Keratinocyte (primary cell): ENCODE results near the gene SDR42E2. TPM values are rescaled to one million over a fixed set of nuclear protein-coding genes. Genes with fewer than 3 reads are reported as not detected.

Source experiments
- DNase-seq: peaks from one replicate; pipeline ENCODE4 v3.0.0-alpha.2; 2011; ENCODE audit warnings: low read depth, missing footprints, low spot score
- FAIRE-seq: peaks from 2 replicates; lab custom pipeline; 2011; peaks lifted over from hg19 to GRCh38; lab: Jason Lieb, UNC
- H2AFZ ChIP-seq: 2 replicates; pipeline ENCODE4 v1.6.0; 2012; ENCODE audit warnings: low read length, control low read depth, inconsistent platforms; ENCODE audit not compliant: control insufficient read depth
- H3K27ac ChIP-seq: 2 replicates; pipeline ENCODE4 v1.5.1; 2011; ENCODE audit warnings: low read length; ENCODE audit not compliant: control insufficient read depth, insufficient read depth
- H3K27me3 ChIP-seq: 3 replicates; pipeline ENCODE4 v1.6.0; 2011; ENCODE audit warnings: low read length; ENCODE audit not compliant: control insufficient read depth, insufficient read depth; ENCODE audit errors: extremely low read depth
- H3K36me3 ChIP-seq, 2 experiments: 2 replicates in 1 of 2; 3 replicates in 1 of 2; pipeline ENCODE4 v1.5.1; 2011; ENCODE audit warnings: low read length in 2 of 2, mild to moderate bottlenecking in 1 of 2; ENCODE audit not compliant: control insufficient read depth in 2 of 2, insufficient read depth in 2 of 2; ENCODE audit errors: extremely low read depth in 1 of 2
- H3K4me1 ChIP-seq: 3 replicates; pipeline ENCODE4 v1.5.1; 2011; ENCODE audit warnings: low read length; ENCODE audit not compliant: control insufficient read depth, insufficient read depth; ENCODE audit errors: extremely low read depth
- H3K4me2 ChIP-seq: 3 replicates; pipeline ENCODE4 v1.6.0; 2011; ENCODE audit warnings: low read depth, low read length; ENCODE audit not compliant: control insufficient read depth, insufficient read depth; ENCODE audit errors: extremely low read depth
- H3K4me3 ChIP-seq, 3 experiments: fragments of 200-600 bp in 1 of 3; sonication (generic) in 1 of 3; 2 replicates in 2 of 3; 3 replicates in 1 of 3; pipeline ENCODE4 v1.5.1; 2011 to 2016; ENCODE audit warnings: low read length in 3 of 3, mild to moderate bottlenecking in 3 of 3, control low read depth in 2 of 3, inconsistent platforms in 1 of 3, low read depth in 1 of 3, mixed read lengths in 1 of 3, mixed run types in 1 of 3, moderate library complexity in 1 of 3; ENCODE audit not compliant: control insufficient read depth in 2 of 3, insufficient read depth in 2 of 3; ENCODE audit errors: extremely low read depth in 1 of 3
- H3K79me2 ChIP-seq: 2 replicates; pipeline ENCODE4 v1.6.0; 2012; ENCODE audit warnings: low read length; ENCODE audit not compliant: control insufficient read depth, insufficient read depth
- H3K9ac ChIP-seq: 3 replicates; pipeline ENCODE4 v1.6.0; 2011; ENCODE audit warnings: low read length; ENCODE audit not compliant: control insufficient read depth, insufficient read depth; ENCODE audit errors: extremely low read depth
- H3K9me1 ChIP-seq: 3 replicates; pipeline ENCODE4 v1.6.0; 2011; ENCODE audit warnings: low read length; ENCODE audit not compliant: control insufficient read depth, insufficient read depth; ENCODE audit errors: extremely low read depth
- H3K9me3 ChIP-seq: 2 replicates; pipeline ENCODE4 v1.5.1; 2012; ENCODE audit warnings: low read depth, low read length; ENCODE audit not compliant: control insufficient read depth
- H4K20me1 ChIP-seq: 3 replicates; pipeline ENCODE4 v1.6.0; 2011; ENCODE audit warnings: low read length; ENCODE audit not compliant: control insufficient read depth, insufficient read depth; ENCODE audit errors: extremely low read depth
- CTCF ChIP-seq, 3 experiments: IDR thresholded peaks in 1 of 3; conservative IDR thresholded peaks in 1 of 3; optimal IDR thresholded peaks in 1 of 3; 2 replicates in 2 of 3; 3 replicates in 1 of 3; pipeline versions ENCODE3 to v1.5.1; 2011; ENCODE audit warnings: low read length in 3 of 3, mild to moderate bottlenecking in 3 of 3, moderate library complexity in 2 of 3, control low read depth in 1 of 3, inconsistent platforms in 1 of 3; ENCODE audit not compliant: insufficient read depth in 2 of 3; ENCODE audit errors: extremely low read depth in 1 of 3
- EZH2 ChIP-seq: IDR thresholded peaks from one replicate; pipeline ENCODE4 v1.6.1; 2012; ENCODE audit warnings: inconsistent platforms, mild to moderate bottlenecking, low read length, moderate library complexity
- dilution Hi-C: fragments of 300-500 bp; cut with MboI; formaldehyde crosslinking; loops from one replicate; pipeline ENCODE4 v1.7.0; 2020; ENCODE audit warnings: low sequenced_read_pairs; ENCODE audit not compliant: extremely low pct_ligation_motif_present
- polyA plus RNA-seq, 5 experiments: library from polyadenylated mRNA; depleted of rRNA in 3 of 5; stranded (reverse) in 3 of 5; stranded (forward) in 1 of 5; unstranded in 1 of 5; fragments of >200 nt; gene quantifications; 1 replicate in 1 of 5; 2 replicates in 3 of 5; 3 replicates in 1 of 5; pipeline versions ENCODE4 v1.2.1 to v1.2.3, GENCODE V29; 2011 to 2012; ENCODE audit warnings: missing spikeins in 2 of 5, low read depth in 1 of 5, low replicate concordance in 1 of 5

Gene SDR42E2
- polyA plus RNA-seq, 1 donor (not counting 4 experiments of a cell fraction or from before 2014, with no cell fraction given), result not detected

DNA sequence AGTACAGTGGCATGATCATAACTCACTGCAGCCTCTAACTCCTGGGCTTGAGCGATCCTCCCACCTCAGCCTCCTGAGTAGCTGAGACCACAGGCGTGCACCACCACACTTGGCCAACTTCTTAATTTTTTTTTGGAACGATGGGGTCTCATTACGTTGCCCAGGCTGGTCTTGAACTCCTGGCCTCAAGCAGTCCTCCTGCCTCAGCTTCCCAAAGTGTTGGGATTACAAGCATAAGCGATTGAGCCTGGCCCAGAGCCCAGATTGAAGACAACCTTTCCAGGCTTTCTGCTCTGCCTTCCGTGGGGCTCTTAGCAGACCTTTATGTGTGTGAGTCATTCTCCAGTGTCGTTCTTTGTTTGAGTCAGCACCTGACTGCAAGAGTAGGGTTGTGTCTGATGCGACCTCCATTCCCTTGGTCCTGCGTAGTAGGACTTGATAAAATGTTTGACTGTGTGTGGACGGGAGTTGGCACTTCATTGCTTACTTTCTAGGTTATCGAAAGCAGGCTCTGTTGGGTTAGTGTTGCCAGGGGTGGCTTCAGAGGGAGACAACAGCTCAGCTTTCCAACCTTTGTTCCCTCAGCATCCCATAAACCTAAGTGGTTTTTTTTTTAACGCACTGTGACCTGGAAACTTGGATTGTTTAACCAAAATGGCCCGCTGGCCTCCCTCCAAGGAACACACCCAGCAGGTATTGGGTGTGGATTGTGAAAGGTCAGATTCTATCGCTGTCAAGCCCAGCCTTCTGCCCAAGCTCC lies 70.2 kb downstream of the SDR42E2 start:
- TF ChIP-seq CTCF (optimal IDR thresholded peaks at IDR 0.05 in 1 of 3, IDR thresholded peaks at IDR 0.05 in 1 of 3, conservative IDR thresholded peaks at IDR 0.05 in 1 of 3; ENCODE audit: extremely low read depth in 1 of 3, insufficient read depth in 2 of 3, low read length in 3 of 3), result no peak
- TF ChIP-seq EZH2, result no peak
- no peaks in the 10 kb centered on the region for H3K9me3 ChIP-seq
- dilution Hi-C loops, result no loop called here
- H3K27me3 ChIP-seq, result no peaks in the 10 kb centered on the region
- peak; percentile 84 for FAIRE-seq
- H3K4me3 ChIP-seq, result no peak overlapping the region
- H3K4me1 ChIP-seq, result peaks cover 16% of the 10 kb centered on the region
- peaks cover 4% of the 10 kb centered on the region for H3K79me2 ChIP-seq
- H3K27ac ChIP-seq, result peak overlapping the region; percentile 48
- peak overlapping the region; percentile 5 for H3K9ac ChIP-seq
- DNase-seq, result peak; percentile 53
- H3K4me2 ChIP-seq, result peak overlapping the region; percentile 22
- no peaks in the 10 kb centered on the region for H4K20me1 ChIP-seq
- no peaks in the 10 kb centered on the region for H3K9me1 ChIP-seq
- peaks cover 0 to 2% of the 10 kb centered on the region in 2 experiments for H3K36me3 ChIP-seq
- peak overlapping the region; percentile 5 for H2AFZ ChIP-seq

DNA sequence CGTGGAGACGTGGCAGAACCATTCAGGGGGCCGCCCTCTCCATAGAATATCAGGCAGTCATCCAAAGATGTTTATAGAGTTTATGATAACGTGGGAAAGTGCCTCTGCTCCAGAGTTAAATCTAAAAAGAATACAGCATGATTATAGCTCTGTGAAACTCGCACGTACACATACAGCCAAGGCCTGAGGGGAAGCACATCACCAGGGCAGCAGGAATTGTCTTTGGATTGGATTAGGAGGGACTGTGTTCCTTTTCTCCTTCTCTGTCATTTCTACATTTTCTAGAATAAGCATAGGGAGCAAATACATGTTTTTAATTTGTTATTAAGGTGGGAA lies 70.7 kb downstream of the SDR42E2 start:
- dilution Hi-C loops, result no loop called here
- peak overlapping the region; percentile 48 for H3K27ac ChIP-seq
- H3K4me2 ChIP-seq, result peak overlapping the region; percentile 22
- H3K9ac ChIP-seq, result no peak overlapping the region
- no peaks in the 10 kb centered on the region for H3K9me1 ChIP-seq
- DNase-seq (no peak), FAIRE-seq (no peak)
- H4K20me1 ChIP-seq, result no peaks in the 10 kb centered on the region
- no peaks in the 10 kb centered on the region for H3K27me3 ChIP-seq
- H3K9me3 ChIP-seq, result no peaks in the 10 kb centered on the region
- H3K36me3 ChIP-seq, result peaks cover 0 to 2% of the 10 kb centered on the region in 2 experiments
- peaks cover 16% of the 10 kb centered on the region for H3K4me1 ChIP-seq
- no peak for TF ChIP-seq CTCF (optimal IDR thresholded peaks at IDR 0.05 in 1 of 3, IDR thresholded peaks at IDR 0.05 in 1 of 3, conservative IDR thresholded peaks at IDR 0.05 in 1 of 3; ENCODE audit: extremely low read depth in 1 of 3, insufficient read depth in 2 of 3, low read length in 3 of 3)
- no peak for TF ChIP-seq EZH2
- no peak overlapping the region for H2AFZ ChIP-seq
- no peak overlapping the region for H3K4me3 ChIP-seq
- peaks cover 4% of the 10 kb centered on the region for H3K79me2 ChIP-seq
